GM18870 (cell line): ENCODE data around the gene CNR1.
"Not testable (repeated sequence)": the region's sequence is repeated elsewhere in the genome, so short reads cannot be mapped to it uniquely, and the experiment has no call there.

Experiments used
- ATAC-seq: cut with Tn5 transposase; IDR thresholded peaks from one replicate; pipeline ENCODE4 v1.9.1; 2021; ENCODE audit warnings: moderate library complexity; ENCODE audit not compliant: unreplicated experiment

CNR1 gene

GRCh38 chr6:88165844-88166492, at the start of gene CNR1:
CNR1 (minus strand) TSS chr6:88166347; CDS start chr6:88145274, 21,073 bp downstream.
- peak; percentile 35 for ATAC-seq

GRCh38 chr6:88211446-88211845, 45.3 kb upstream of the CNR1 start:
- no peak for ATAC-seq

- ATAC-seq, result no peak
These were observed 43.2 kb upstream of the CNR1 start for GRCh38 chr6:88209301-88209700.

- ATAC-seq, result no peak
These were observed 42.6 kb upstream of the CNR1 start for GRCh38 chr6:88208726-88209125.

- not testable (repeated sequence) for ATAC-seq
These were observed 35.6 kb upstream of the CNR1 start for GRCh38 chr6:88201734-88202133.

- no peak for ATAC-seq
These were observed 18.8 kb upstream of the CNR1 start for GRCh38 chr6:88184921-88185320.

GRCh38 chr6:88183471-88183870, 17.3 kb upstream of the CNR1 start:
- ATAC-seq, result no peak

- peak; percentile 60 for ATAC-seq
These were observed 13.5 kb upstream of the CNR1 start for GRCh38 chr6:88179692-88180091.

- ATAC-seq, result peak; percentile 66
These were observed 11.9 kb upstream of the CNR1 start for GRCh38 chr6:88177961-88178464.

GRCh38 chr6:88174906-88175305, 8.8 kb upstream of the CNR1 start:
- no peak for ATAC-seq

- ATAC-seq, result no peak
These were observed 5.2 kb upstream of the CNR1 start for GRCh38 chr6:88171312-88171711.

GRCh38 chr6:88168362-88168761, 2.2 kb upstream of the CNR1 start:
- ATAC-seq, result no peak

- no peak for ATAC-seq
These were observed 1.3 kb upstream of the CNR1 start for GRCh38 chr6:88167352-88167937.

- ATAC-seq, result peak; percentile 2
These were observed 575 bp upstream of the CNR1 start for GRCh38 chr6:88166493-88167351.

- ATAC-seq, result peak; percentile 6
These were observed 882 bp downstream of the CNR1 start for GRCh38 chr6:88165087-88165843.

- ATAC-seq, result no peak
These were observed 2.1 kb downstream of the CNR1 start for GRCh38 chr6:88164061-88164460.

GRCh38 chr6:88163616-88164015, 2.5 kb downstream of the CNR1 start:
- no peak for ATAC-seq

- no peak for ATAC-seq
These were observed 4.2 kb downstream of the CNR1 start for GRCh38 chr6:88161940-88162339.

- ATAC-seq, result no peak
These were observed 9.0 kb downstream of the CNR1 start for GRCh38 chr6:88157106-88157505.

- ATAC-seq, result no peak
These were observed 20.7 kb downstream of the CNR1 start for GRCh38 chr6:88145298-88145963.
